ELF-1 (cell line): ENCODE data around the gene HOXC11.

ENCODE experiments used
- DNase-seq: peaks from one replicate; pipeline ENCODE4 v3.0.0-alpha.2; 2016; ENCODE audit warnings: low read depth, low spot score

The HOXC11 gene

GRCh38 chr12:53972722-53973235 lies at the start of gene HOXC11:
TSS of gene HOXC11 (plus strand) at chr12:53973126. CDS start at chr12:53973242, 116 bp downstream.
- no peak for DNase-seq

- no peak for DNase-seq
Observed at GRCh38 chr12:53924521-53925405, 48.2 kb upstream of the HOXC11 start.

GRCh38 chr12:53927220-53928029 lies 45.5 kb upstream of the HOXC11 start:
- no peak for DNase-seq

DNA sequence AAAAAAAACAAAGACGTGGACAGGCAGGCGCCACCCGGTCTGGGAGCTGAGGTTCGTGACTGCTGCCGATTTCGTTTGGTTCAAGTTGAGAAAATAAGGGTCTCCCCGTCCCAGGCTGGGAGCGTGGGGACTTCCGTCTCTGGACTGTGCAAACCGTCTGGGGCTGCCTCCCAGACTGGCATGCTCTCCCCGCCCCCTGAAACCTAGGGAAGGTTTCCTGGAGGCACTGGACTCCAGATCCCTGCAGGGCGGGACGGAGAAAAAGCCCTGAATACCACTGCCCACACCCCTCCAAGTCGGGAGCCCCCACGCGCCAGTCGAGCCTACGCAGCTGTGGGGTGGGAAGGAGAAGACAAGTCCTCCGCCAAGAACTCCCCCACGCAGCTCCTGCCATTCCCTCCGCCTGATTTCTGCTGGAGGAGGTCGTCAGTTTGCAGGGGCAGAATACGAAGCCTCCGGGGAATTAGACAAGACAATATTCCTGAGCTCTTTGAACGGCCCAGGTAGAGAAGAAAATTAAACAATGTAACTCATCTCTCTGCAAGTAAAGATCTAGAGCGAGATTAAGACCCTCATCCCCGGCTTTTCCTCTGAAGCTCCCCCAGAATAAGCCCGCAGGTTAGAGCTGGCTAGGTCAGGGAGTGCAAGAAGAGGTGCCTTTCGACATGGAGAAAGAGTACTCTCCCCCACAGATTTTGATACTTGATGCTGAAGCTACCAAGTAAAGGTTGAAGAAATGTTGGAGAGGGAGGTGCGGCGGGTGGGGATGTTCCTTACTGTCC lies 44.7 kb upstream of the HOXC11 start:
- DNase-seq = no peak

DNA sequence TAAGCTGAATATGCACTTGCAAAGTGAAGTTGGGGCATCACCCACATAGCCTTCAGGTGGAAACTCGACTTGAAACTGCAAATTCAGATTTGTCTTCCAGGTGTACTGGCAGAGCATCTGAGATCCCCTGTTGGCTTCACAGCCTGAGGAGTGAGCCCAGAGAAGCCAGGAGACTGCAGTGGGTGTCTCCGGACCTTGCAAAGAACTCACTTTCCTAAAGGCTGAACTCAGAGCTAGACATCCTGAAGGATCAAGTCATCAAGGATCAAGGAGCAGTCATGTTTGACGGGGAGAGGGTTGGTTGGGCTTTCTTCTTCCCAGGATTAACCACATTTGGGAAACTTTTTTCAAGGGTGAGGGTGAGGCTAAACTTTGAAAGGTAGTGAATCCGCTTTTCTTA lies 43.4 kb upstream of the HOXC11 start:
- no peak for DNase-seq

GRCh38 chr12:53930591-53931255 lies 42.2 kb upstream of the HOXC11 start:
- no peak for DNase-seq

DNA sequence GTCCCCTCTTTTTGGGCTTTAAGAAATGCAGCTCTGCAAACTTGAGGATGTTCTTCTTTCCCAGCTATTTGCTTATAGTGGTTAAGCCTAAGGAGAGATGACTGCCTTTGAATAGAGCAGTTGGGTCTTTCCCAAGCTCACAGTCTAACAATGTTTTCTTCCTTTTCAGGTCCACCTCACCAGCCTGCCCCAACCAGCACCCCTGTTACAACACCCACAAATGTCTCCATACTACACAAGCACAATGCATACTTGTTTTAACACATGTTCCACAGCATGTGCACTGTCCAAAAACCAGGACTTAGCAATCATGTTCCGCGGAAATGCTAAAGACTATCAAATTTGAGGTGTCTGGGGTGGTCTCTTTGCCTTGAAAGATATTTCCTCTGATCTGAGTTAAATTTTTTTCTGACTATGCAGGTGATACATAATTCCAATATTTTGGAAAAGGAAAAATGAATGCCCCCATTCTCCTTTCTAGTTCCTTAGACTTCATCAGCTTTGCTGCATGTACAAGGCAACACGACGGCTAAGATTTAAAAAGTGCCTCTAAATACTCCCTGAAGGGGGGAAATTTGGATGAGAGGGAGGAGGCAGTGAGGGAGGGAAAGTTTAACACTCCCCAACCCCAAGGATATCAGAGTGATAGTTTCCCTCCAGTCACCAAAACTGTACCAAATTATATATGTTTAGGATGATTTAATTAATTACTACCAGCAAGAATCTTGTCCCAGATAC lies 40.9 kb upstream of the HOXC11 start:
- DNase-seq = no peak

DNA sequence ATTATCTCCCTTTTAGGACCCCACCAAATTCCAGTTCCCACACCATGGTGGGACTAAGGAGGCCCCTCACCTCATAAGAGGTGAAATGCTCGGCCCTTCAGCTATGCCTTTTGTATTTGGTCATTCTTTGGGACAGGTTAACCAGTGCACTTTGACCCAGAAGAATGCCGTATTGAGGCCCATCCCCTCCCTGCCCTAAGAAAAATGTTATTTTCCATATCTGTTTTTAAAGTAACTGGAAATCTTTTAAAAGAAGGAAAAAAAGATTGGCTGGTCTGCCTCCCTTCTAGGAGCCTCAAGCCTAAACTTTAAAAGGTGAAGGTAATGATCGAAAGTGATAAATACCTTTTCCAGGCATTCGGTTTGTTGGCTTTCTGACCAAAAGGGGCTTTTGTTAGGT lies 40.0 kb upstream of the HOXC11 start:
- no peak for DNase-seq

GRCh38 chr12:53935383-53936341 lies 37.3 kb upstream of the HOXC11 start:
- no peak for DNase-seq

GRCh38 chr12:53937099-53937498 lies 35.8 kb upstream of the HOXC11 start:
- DNase-seq = no peak

DNA sequence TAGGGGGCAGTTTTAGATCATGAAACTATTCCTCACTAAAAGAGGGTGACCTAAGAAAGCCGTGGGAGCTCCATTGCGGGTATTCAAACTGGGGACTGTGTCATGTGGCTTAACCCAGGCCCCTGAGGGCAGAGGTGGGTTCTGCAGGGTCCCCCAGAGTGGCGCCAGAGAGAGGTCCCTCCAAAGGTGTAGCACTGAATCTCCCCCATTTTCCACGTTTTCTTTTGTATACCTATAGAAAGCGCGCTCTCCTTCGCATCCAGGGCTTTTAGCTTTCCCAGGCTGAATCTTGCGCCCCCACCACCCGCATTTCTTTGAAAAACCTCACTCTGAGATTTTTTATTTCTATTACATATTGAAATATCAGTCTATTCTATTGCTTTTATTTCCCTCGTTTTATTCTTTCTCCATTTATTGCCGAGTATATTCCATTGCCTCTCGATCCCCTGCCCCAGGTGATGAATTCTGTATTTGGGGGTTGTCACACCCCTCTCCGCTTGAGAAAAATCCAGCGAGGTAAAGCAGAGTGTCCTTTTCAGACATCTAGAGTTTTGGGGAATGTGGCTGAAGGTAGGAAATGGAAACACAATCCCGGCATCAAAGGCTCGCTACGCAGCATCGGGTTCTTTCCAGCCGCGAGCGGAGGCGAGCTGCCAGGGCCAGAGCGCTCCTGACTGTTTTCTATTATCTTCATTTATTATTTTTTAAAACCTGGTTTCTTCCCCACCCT lies 35.2 kb upstream of the HOXC11 start:
- no peak for DNase-seq

- DNase-seq = peak; percentile 84
Observed at GRCh38 chr12:53938326-53939140, 34.4 kb upstream of the HOXC11 start, which contains the start of gene HOXC13. TSS of gene HOXC13 (plus strand) at chr12:53938831. CDS start at chr12:53938907, 76 bp downstream.

GRCh38 chr12:53939141-53940108 lies 33.5 kb upstream of the HOXC11 start:
- DNase-seq = peak; percentile 65

DNA sequence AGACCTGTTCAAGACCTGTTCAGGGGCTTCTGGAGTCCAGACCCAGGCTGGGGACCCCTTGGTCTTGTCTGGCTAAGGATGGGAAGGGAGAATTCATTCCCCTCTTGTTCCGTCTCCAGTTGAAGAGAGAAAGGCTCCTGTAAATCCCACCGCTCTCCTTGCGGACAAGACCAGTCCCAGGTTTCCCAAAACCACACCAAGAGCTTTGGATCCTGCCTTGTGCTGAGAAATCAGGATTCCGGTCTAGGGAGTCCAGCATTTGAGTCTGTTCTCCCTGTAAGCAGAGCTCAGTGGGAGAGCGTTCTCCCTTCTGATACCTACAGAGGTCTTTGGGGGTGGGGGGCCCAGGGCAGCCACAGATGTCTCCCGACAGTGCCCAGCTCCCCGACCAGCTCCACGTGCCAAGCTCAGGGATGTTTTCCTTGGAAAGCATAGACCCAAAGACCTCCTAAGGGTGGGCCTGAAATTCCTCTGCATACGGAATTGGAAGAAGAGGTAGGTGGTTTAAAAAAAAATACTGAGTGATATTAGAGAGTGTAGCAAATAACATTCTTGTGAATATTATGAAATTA lies 32.4 kb upstream of the HOXC11 start:
- no peak for DNase-seq

DNA sequence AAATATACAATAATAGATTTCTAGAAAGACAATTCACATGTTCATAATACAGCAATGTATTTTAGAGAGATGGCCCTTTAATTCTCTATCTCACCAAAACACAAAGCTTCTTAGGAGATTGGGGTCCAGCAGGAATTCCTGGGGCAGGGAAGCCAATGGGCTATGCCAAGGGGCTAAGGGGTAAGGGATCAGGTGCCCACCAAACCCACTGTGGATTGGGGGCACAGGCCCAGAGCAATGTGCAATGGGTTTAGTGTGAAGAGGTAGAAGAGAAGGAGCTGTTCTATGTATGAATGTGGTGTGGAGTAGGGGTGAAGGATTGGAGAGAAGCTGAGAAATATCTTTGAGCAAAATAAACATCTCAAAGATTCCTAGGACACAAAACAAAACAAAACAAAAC lies 31.7 kb upstream of the HOXC11 start:
- DNase-seq = no peak

DNA sequence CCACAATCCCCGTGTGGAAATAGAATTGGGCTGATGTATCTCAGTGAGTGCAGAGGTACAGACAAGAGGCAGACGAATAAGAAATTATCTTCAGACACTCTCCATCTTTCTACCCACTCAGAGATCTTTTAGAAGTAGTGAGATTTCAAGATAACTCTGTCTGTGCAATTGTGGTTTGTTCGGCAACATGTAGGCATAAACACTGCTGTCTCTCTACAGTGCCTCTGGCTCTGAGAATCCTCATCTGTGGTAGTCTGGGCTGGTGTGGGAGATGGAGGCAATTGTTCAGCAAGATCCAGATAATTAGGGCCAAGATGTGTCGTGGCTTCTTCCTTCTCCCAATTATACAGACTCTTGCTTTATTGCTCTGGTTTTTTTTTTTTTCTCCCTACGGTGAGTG lies 31.2 kb upstream of the HOXC11 start:
- DNase-seq = no peak
